ENCODE results near the gene ABAT. TPM values are rescaled to one million over a fixed set of nuclear protein-coding genes. Genes with fewer than 3 reads are reported as not detected.
"Not testable (repeated sequence)": the region's sequence is repeated elsewhere in the genome, so short reads cannot be mapped to it uniquely, and the experiment has no call there.

The ABAT gene
- total and polyA plus RNA-seq, 4 donors, result 4.4 to 14.0 (median 7.1) TPM

- WGBS, 2 donors, result 97 to 100% methylated on average over 2 of the region's 2 CpGs
- no peaks in the 10 kb centered on the region for H3K4me1 ChIP-seq (ENCODE audit: control insufficient read depth in 5 of 5, insufficient read depth in 5 of 5, low read length in 5 of 5)
- H3K27ac ChIP-seq (ENCODE audit: low read depth in 1 of 2, low read length in 1 of 2), result no peak overlapping the region
- H3K27me3 ChIP-seq (ENCODE audit: control insufficient read depth in 3 of 3, insufficient read depth in 3 of 3, low read length in 2 of 3), result no peaks in the 10 kb centered on the region
- H3K4me3 ChIP-seq, result no peak overlapping the region
- peaks cover 0 to under 1% (median 0%) of the 10 kb centered on the region in 4 donors for H3K36me3 ChIP-seq (ENCODE audit: control insufficient read depth in 4 of 4, insufficient read depth in 4 of 4, low read length in 4 of 4)
- no peaks in the 10 kb centered on the region for H3K9me3 ChIP-seq (ENCODE audit: control insufficient read depth in 4 of 4, insufficient read depth in 3 of 4, low read length in 3 of 4)
- no peak for DNase-seq
- ATAC-seq (ENCODE audit: insufficient read depth, low FRiP score), result no peak
- no peak for TF ChIP-seq CTCF (IDR thresholded peaks at IDR 0.05; ENCODE audit: control extremely low read depth, extremely low read depth)
- no peak overlapping the region for H3K9ac ChIP-seq (ENCODE audit: insufficient read depth in 1 of 2, low read length in 2 of 2)
These were observed 67.2 kb downstream of the ABAT start for GRCh38 chr16:8741636-8742035.

GRCh38 chr16:8742068-8742467, 67.7 kb downstream of the ABAT start:
- peaks cover 0 to 3% (median 0%) of the 10 kb centered on the region in 4 donors for H3K36me3 ChIP-seq (ENCODE audit: control insufficient read depth in 4 of 4, insufficient read depth in 4 of 4, low read length in 4 of 4)
- H3K27me3 ChIP-seq (ENCODE audit: control insufficient read depth in 3 of 3, insufficient read depth in 3 of 3, low read length in 2 of 3), result no peaks in the 10 kb centered on the region
- no peak overlapping the region for H3K9ac ChIP-seq (ENCODE audit: insufficient read depth in 1 of 2, low read length in 2 of 2)
- H3K4me3 ChIP-seq, result no peak overlapping the region
- no peaks in the 10 kb centered on the region for H3K4me1 ChIP-seq (ENCODE audit: control insufficient read depth in 5 of 5, insufficient read depth in 5 of 5, low read length in 5 of 5)
- WGBS, 2 donors, result 71 to 77% methylated on average over 8 of the region's 8 CpGs
- no peaks in the 10 kb centered on the region for H3K9me3 ChIP-seq (ENCODE audit: control insufficient read depth in 4 of 4, insufficient read depth in 3 of 4, low read length in 3 of 4)
- DNase-seq (no peak), ATAC-seq (ENCODE audit: insufficient read depth, low FRiP score) (no peak)
- no peak overlapping the region for H3K27ac ChIP-seq (ENCODE audit: low read depth in 1 of 2, low read length in 1 of 2)
- TF ChIP-seq CTCF (IDR thresholded peaks at IDR 0.05; ENCODE audit: control extremely low read depth, extremely low read depth), result no peak

- not testable (repeated sequence) for DNase-seq; H3K27me3 ChIP-seq (ENCODE audit: control insufficient read depth in 3 of 3, insufficient read depth in 3 of 3, low read length in 2 of 3); H3K9ac ChIP-seq (ENCODE audit: insufficient read depth in 1 of 2, low read length in 2 of 2); H3K4me1 ChIP-seq (ENCODE audit: control insufficient read depth in 5 of 5, insufficient read depth in 5 of 5, low read length in 5 of 5); H3K9me3 ChIP-seq (ENCODE audit: control insufficient read depth in 4 of 4, insufficient read depth in 3 of 4, low read length in 3 of 4); H3K4me3 ChIP-seq; H3K27ac ChIP-seq (ENCODE audit: low read depth in 1 of 2, low read length in 1 of 2); H3K36me3 ChIP-seq (ENCODE audit: control insufficient read depth in 4 of 4, insufficient read depth in 4 of 4, low read length in 4 of 4); ATAC-seq (ENCODE audit: insufficient read depth, low FRiP score)
- WGBS, 2 donors, result 57 to 78% methylated on average over 9 of the region's 9 CpGs
These were observed 74.5 kb downstream of the ABAT start for GRCh38 chr16:8748944-8749343.

- Histone ChIP-seq H3K9me3 (ENCODE audit: control insufficient read depth in 4 of 4, insufficient read depth in 3 of 4, low read length in 3 of 4) (peaks cover 0 to 1% (median 0%) of the 10 kb centered on the region in 4 donors), H3K4me1 (ENCODE audit: control insufficient read depth in 5 of 5, insufficient read depth in 5 of 5, low read length in 5 of 5) (peaks cover 0 to 2% (median 0%) of the 10 kb centered on the region in 5 donors), H3K27ac (ENCODE audit: low read depth in 1 of 2, low read length in 1 of 2) (no peak overlapping the region), H3K9ac (ENCODE audit: insufficient read depth in 1 of 2, low read length in 2 of 2) (no peak overlapping the region), H3K27me3 (ENCODE audit: control insufficient read depth in 3 of 3, insufficient read depth in 3 of 3, low read length in 2 of 3) (no peaks in the 10 kb centered on the region), H3K36me3 (ENCODE audit: control insufficient read depth in 4 of 4, insufficient read depth in 4 of 4, low read length in 4 of 4) (peaks cover 0 to 3% (median 1%) of the 10 kb centered on the region in 4 donors), H3K4me3 (no peak overlapping the region)
- no peak for ATAC-seq (ENCODE audit: insufficient read depth, low FRiP score)
- DNase-seq, result peak in 2 of 3 donors; percentile 13 to 28
- TF ChIP-seq CTCF (IDR thresholded peaks at IDR 0.05; ENCODE audit: control extremely low read depth, extremely low read depth), result no peak
- 80 to 86% methylated on average over 14 of the region's 14 CpGs for WGBS, 2 donors
These were observed 77.3 kb downstream of the ABAT start for GRCh38 chr16:8751481-8752311.
